ENCODE data around the gene ME1.
A peak's percentile ranks its signal among the peaks of the same experiment; 100 is the strongest.
"Not testable (repeated sequence)": the region's sequence is repeated elsewhere in the genome, so short reads cannot be mapped to it uniquely, and the experiment has no call there.

The ME1 gene

DNA sequence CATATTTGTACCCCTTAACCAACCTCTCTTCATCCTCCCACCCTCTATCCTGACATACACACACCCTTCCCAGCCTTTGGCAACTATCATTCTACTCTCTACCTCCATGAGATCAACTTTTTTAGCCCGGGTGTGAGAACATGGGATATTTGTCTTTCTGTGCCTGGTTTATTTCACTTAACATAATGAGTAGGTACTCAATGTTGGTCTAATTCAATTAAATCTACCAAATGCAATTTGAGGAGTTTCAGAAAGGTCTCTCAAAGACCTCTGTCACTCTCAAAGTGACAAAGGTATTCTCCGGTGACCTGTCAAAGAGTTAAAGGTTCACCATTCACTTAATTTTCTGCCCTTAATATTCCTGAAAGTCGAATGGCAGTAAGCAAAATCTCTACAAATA, 87.7 kb downstream of the ME1 start:
- no peak for DNase-seq

DNA sequence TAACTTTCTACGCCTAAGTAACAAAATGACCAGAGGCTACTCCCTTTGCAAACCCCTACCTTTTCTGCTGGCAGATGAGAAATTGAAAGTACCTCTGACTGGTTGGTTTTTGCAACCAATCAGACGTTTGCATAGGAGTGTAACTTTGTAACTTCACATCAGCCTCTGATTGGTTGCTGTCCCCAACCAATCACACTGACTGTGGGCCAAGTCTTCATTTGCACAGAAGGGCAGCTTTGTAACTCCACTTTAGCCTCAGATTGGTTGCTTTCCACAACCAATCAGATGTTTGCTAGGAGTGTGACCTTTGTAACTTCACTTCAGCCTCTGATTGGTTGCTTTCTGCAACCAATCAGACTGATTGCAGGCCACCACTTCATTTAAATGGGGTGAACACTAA, 89.1 kb downstream of the ME1 start:
- no peak for DNase-seq

DNA sequence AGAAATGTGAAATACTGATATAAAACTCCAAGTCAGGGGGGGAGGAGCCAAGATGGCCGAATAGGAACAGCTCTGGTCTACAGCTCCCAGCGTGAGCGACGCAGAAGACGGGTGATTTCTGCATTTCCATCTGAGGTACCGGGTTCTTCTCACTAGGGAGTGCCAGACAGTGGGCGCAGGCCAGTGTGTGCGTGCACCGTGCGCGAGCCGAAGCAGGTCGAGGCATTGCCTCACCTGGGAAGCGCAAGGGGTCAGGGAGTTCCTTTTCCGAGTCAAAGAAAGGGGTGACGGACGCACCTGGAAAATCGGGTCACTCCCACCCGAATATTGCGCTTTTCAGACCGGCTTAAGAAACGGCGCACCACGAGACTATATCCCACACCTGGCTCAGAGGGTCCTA, 96.9 kb downstream of the ME1 start:
- not testable (repeated sequence) for DNase-seq

DNA sequence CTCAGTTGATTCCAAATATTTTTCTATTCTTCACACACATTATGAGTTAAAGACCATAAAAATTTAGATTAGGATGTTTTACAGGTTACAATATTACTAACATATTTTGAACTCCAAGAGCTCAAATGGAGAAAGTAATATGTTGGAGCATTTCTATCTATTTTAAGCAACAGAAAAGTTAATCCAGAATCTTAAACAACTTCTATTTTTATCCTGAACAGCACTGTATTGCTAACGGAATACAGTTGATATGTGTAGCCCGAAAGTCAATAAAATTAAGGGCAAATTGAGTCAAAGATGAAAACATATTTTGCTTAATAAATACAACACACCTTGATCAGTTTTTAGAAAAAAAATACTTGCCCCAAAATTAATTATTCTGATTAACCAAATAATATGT, 97.4 kb downstream of the ME1 start:
- DNase-seq, result no peak

DNA sequence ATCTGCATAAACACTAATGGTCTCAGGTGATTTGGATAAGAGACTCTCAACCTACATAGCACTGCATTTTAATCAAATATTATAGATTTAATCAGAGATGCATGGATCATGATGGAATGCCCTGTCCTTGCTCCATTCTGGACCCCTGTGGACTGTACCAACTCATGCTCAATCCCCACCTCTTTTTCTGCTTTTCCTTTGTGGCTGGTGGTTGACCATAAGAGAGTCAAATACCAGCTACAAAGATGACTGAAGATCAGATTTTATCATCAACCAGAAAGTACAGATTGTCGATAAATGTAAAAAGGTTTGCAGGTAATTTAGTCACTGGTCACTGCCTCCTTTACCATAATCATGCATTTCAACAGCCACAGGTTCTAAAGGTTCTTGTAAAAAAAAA, 116.2 kb downstream of the ME1 start:
- no peak for DNase-seq

DNA sequence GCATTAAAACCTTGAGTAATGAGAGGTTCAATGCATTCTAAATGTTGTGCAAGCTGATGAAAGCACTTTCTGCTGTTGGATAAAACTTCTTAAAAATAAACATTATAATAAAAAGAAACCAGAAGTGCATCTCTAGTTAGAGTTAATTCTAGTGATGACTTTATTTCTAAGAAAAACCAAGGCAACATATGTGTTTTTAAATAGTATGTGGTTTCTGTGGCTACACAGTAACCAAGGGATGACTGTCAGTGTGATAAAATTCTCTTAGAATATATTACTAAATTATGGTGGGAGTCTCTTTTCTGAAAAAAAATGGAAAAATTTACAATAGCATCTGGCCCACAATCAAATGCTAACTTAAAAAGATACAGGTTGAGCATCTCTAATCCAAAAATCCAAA, 117.0 kb downstream of the ME1 start:
- DNase-seq, result no peak

DNA sequence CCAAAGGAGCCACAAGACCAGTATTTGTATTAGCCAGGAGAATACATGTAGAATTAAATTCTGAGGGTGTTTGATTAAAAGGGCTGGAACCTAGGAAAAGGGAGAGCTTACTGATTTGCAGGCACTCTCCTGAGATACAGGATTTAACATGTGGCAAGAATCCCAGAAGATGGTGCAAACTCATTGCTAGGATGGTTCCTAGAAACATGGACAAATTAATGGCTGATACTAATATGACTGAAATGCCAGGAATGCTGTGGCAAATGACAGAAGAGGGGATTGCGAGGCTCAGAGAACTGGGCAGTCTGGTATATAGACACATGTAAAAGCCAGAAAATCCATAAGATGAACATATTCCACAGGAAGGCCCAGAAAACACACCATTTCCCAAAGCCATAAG, 119.6 kb downstream of the ME1 start:
- DNase-seq, result no peak

DNA sequence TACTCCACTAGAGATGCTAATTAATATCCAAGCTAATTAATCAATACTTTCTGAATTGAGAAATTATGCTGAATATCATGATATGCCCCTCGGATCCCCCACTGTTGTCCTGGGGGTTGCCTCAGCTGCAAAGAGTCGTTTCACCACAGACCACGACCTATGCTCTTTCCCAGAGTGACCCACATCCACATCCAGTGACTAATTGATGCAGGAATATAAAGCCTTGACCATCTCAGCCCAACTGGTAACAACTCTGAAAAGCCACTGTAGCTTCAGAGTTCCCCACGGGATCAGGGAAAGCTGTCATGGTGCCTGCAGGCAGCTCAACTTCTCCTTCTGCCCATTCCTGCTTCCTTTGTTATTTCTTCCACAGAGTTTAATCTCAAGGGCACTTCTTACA, 120.8 kb downstream of the ME1 start:
- no peak for DNase-seq

DNA sequence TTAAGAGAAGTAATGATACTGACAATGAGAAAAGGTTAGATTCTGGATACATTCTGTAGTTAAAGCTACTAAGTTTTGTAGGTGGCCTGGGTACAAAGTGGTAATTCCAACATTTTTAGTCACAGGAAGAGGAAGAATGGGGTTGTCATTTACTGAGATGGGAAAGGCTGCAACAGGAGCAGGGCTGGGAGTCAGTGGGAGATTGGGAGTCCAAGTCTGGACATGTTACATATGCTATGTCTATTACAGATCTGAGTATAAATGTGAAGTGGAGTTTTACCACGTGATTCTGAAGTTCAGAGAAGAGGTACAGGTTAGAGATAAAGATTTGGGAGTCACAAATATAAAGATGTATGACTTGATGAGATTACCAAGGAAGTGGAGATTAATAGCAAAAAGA, 121.5 kb downstream of the ME1 start:
- no peak for DNase-seq

DNA sequence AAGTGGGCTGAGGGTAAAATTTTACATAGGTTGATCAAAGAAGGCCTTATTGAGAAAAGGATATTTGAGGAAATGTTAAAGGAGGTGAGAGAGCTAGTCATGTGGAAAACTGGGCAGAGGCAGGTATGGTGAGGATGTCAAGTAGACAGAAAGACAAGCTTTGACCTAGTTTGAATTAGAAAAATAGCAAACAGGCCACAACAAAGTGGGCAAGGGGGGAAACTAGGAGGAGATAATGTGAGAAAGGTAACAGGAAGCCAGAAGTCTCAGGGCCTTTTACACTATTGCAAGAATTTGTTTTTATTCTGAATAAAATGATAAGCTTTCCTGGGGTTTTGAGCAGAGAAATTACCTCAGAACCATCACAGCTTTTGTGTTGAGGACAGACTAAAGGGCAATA, 122.0 kb downstream of the ME1 start:
- DNase-seq, result no peak

DNA sequence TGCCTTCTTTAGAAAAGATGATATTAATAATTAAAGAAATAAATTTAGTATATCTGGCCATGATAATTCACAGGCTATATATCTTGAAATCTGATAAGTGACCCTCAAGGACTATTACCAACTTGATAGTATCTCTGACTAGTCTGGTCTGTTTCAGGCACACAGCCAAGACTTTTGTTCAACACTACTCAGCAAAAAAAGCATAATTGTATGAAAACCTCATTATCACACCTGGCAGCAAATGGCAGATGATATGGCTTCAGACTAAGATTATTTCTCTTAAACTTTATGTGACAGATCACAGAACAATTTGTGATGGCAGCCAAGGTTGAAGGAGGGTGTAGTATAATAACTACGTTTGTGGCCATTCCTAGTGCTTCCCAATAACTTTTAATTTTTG, 123.0 kb downstream of the ME1 start:
- peak in 1 of 2 experiments; percentile 16 for DNase-seq

DNA sequence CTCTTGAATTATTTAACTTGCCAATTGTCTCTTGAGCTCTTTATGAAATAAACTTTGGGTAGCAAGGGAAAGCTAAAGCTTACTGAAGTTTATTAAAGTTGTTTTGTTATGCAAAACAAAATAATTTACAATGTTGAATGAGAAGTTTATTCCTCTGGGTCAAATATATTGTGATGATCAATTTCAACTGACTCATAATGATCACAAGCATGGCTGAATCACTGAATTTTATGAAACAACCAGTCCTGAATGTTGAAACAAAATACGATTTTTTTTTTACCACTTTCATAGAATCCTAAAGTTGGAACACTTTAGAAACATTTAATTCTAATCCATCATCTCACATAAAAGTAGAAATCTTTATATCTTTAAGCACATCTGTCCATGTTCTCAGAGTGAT, 127.4 kb downstream of the ME1 start:
- DNase-seq, result no peak

DNA sequence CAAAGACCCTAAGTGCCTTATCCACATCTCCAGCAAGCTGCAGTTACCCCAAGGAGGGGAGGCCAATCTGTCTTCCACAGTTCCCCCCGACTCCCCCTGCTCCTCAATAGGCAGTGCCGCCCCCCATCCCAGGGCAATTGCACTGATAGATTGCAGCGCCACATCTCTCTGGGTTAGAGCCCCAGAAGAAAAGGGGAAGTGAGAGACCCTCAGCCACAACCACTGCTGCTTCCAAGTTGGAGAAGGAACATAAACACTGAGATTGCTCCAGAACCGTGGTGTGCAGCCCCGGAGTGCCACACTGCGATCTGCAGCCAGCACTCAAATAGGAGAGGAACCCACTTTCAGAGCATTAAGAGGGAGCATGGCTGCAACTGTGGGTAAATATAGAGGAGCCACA, 136.2 kb downstream of the ME1 start:
- no peak for DNase-seq

DNA sequence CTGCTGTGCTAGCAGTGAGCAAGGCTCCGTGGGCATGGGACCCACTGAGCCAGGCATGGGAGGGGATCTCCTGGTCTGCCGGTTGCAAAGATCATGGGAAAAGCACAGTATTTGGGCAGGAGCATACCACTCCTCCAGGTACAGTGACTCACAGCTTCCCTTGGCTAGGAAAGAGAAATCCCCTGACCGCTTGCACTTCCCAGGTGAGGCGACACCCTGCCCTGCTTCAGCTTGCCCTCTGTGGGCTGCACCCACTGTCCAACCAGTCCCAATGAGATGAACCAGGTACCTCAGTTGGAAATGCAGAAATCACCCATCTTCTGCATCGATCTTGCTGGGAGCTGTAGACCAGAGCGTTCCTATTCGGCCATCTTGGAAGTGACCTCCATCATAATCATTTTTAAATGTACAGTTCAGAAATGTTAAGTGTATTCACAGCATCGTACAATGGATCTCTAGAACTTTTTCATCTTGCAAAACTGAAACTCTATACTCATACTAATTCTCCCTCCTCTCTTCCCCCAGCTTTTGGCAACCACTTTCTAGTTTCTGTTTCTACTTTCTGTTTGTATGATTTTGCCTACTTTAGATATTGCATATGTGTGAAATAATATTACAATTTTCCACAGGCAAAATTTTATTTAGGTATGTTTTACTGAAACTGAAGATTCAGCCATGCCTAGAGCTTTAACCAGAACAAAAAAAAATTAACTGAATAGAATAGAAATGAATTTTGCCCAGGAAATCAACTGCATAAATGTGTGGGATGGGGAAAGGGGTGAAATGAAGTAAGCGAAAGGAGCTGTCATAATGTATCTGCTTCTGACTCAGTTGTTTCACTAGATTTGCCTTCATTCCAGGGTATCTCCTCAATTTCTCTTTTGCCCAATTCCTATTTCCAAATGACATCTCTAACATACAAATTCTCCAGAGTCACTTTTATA, 137.7 kb downstream of the ME1 start:
- no peak for DNase-seq

DNA sequence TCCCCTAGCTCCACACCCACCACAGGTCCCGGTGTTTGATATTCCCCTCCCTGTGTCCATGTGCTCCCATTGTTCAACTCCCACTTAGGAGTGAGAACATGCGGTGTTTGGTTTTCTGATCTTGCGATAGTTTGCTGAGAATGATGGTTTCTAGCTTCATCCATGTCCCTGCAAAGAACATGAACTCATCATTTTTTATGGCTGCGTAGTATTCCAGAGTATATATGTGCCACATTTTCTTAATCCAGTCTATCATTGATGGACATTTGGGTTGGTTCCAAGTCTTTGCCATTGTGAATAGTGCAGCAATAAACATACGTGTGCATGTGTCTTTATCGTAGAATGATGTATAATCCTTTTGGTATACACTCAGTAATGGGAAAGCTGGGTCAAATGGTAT, 143.6 kb downstream of the ME1 start:
- DNase-seq, result not testable (repeated sequence)

DNA sequence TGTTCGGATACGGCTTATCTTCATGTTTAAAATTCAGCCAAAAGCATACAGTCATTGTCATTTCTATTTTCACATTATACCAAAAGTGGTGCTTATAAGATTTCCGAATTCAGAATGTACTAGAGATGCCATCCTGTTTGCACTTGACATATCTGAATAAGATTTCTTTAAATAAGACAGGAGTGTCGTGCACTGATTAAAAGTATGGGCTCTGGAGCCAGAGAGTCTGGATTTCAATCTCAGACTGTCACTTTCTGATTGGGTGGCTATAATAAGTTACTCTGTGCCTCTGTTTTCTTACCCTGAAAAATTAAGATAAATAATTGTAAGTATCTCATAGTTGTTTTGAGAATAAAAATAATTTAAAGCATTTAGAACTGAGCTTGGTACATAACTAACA, 144.9 kb downstream of the ME1 start:
- DNase-seq, result no peak

DNA sequence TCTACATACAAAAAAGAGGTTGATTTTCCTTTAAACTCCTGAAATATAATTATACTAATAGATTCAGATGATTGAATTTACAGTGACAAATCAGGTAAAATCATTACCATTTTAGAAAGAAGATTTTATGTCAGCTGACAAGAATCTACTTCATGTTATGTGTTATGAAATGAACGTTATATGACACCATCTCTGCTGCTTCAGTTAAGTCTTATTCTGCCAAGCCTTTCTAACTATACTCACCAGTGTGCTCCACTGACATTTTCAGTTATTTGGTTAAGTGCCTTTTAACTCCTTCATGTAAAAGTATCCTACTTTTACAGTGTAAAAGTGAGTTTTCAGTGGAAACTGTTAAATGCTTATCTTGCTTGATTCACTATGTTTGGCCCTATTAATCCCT, 157.3 kb downstream of the ME1 start:
- DNase-seq, result no peak

DNA sequence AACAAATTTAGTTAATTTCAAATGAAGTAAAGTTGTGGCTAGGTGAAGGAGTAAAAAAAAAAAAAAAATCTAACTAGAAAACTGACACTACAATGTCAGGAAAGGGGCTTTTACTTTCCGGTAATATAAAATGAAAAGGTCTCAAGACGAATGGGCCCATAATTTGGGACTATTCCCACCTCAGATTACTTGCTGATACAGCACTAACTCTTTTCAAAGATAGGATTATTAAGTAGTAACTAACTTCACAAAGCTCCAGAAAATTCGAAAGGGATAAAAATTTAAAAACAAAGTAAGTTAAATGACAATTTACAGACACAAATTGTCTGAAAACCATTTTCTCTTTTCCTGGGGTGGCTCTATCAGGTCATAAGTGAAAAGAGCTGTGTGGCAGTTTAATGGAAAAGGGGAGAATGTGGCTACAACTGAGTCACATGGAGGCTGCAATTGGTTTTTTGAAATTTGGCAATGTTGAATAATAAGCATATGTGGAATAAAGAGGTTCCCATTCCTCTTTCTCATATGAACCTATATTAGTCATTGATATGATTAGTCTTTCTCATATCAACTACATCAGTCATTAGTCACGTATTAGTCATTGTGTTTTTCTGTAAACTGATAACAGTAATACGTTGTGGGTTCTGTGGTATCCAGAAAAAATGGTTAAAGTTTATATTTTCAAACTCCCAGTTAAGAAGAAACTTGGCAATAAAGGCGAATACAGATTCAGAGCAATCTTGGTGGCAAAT, 159.7 kb downstream of the ME1 start:
- no peak for DNase-seq

DNA sequence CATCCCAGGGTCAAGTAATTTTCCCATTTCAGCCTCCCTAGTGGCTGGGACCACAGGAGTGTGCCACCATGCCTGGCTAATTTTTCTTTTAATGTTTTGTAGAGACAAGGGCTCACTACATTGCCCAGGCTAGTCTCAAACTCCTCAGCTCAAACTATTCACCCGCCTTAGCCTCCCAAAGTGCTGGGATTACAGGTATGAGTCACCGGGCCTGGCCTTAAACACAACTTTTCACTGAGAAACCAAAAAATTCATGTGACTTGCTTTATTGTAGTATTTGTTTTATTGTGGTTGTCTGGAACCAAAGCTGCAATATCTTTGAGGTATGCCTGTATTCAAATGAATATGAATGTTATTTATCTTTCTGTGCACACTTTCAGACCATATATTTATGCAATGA, 165.5 kb downstream of the ME1 start:
- no peak for DNase-seq

DNA sequence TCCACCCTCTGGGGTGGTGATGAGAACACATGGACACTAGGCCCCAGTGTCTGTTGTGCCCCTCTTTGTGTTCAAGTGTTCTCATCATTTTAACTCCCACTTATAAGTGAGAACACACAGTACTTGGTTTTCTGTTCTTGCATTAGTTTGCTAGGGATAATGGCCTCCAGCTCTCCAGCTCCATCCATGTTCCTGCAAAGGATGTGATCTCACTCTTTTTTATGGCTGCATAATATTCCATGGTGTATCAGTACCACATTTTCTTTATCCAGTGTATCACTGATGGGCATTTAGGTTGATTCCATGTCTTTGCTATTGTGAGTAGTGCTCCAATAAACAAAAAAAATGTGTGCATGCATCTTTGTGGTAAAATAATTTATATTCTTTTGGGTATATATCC, 170.3 kb downstream of the ME1 start:
- no peak for DNase-seq

DNA sequence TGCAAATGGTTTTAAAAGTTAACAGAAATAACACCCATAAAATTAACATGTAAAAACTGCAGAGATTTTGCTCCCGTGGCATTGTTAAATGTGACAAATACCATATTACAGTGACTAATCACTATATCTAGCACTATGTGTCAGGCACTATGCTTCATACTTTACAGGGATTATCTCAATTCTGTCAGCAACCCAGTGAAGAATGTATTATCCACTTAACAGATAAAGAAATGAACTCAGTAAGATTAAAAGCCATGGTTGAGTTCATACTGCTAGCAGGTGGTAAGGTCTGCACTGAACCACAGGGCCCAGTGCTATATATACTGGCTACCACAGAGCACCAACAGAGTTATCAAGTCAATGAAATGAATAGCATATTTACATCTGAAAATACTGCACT, 172.3 kb downstream of the ME1 start:
- DNase-seq, result no peak

DNA sequence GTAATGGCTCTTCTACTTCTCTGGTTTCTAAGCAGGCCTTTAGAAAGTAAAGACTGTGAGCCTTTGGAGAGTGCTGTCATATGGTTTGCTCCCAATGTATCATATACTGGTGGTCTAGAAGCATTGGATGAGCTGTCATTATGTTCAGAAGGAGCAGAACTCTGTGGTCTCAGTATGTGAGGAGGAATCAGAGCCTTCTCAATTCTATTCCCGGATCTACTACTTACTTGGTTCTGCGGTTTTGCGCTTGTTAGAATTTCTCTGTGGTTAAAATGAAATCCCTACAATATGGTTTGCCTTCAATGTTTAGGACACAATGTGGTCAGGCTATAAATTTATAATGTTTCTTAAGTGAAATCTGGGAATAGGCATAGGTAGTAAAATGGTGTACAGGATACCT, 173.1 kb downstream of the ME1 start:
- DNase-seq, result no peak

DNA sequence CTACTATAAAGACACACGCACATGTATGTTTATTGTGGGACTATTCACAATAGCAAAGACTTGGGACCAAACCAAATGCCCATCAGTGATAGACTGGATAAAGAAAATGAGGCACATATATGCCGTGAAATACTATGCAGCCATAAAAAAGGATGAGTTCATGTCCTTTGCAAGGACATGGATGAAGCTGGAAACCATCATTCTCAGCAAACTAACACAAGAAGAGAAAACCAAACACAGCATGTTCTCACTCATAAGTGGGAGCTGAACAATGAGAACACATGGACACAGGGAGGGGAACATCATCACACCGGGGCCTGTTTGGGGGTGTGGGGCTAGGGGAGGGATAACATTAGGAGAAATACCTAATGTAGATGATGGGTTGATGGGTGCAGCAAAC, 174.1 kb downstream of the ME1 start:
- not testable (repeated sequence) for DNase-seq

DNA sequence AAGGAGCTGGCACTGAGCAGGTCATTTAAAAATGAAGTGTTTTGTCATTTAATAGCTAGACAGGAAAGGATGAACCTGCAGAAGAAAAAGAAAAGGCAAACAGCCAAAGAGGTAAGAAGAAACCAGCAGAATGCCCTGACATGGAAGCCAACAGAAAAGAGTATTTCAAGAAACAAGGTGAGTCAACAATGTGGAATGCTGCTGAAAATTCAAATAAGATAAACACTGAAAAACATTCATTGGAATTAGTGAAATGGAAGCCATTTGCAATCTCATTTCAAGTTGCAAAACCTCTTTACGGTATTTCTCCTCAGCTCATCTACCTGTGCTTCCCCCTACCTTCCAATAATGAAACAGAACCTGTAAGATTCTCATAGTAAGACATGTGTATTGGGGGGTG, 178.1 kb downstream of the ME1 start:
- DNase-seq, result no peak

Data from NCI-H2081 (cell line).